ENCODE data around the gene RBMS1. TPM values are rescaled to one million over a fixed set of nuclear protein-coding genes. Genes with fewer than 3 reads are reported as not detected.
A peak's percentile ranks its signal among the peaks of the same experiment; 100 is the strongest.

The RBMS1 gene
- total RNA-seq, 1 experiment from 2014 or later = 91.9 TPM

DNA sequence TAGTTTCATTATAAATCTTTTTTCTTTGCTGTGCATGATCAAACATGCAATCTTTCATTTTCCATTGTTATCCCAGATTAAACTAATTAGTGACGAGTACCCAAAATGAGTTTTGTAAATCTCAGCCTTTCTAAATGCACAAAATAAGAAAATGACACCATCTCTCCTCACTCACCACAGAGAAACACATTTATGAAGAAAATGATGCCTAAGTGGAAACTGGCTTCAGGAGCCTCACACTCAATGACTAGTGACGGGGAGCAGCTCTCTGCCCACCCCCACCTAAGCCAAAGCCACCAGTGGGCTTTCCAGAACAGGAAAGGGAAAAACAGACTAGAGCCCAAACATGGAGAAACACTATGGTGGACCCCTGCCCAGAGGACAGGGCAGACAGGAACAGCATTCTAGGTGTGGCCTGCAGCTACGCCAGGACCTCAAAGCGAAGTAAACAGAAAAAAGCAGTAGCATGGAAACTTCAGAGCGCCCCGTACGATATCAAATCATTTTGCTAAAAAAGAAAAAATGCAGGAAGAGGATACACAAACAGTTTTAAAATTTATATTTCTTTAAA lies 113.5 kb downstream of the RBMS1 start:
- POLR2A ChIA-PET = no interaction called here
- H3K4me1 Mint-ChIP-seq (ENCODE audit: low read depth, unreplicated experiment) = peaks cover 18% of the 10 kb centered on the region

DNA sequence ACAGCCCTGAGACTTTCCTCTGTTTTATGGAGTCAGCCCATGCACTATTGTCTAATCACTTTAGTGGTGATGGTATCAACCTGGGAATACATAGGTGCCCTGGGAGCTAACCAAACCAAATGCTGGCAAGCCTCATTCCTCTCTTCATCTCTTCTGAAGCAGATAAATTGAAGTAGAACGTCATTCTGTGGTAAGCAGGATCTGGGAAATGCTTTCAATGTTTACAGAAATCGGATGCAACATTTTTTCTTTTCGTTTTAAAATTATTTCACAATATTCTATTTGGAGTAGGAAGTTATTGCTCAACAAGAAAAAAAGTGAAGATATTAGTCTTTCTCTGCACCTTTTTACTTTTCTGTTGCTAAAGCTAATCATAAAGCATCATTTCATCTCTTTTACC lies 114.2 kb downstream of the RBMS1 start:
- Histone ChIP-seq H3K9me3 (no peaks in the 10 kb centered on the region), H3K27me3 (replicated peaks; ENCODE audit: control insufficient read depth, insufficient read depth, low read length) (no peaks in the 10 kb centered on the region), H3K4me1 (0 out of 2 replicates have a peak, but pooled peaks cover 6% of the 10 kb centered on the region), H3K4me3 (ENCODE audit: low read depth, low read length) (no peak overlapping the region), H3K36me3 (ENCODE audit: control insufficient read depth, insufficient read depth, low read length) (no peaks in the 10 kb centered on the region)
- H3K36me3 Mint-ChIP-seq (ENCODE audit: insufficient read depth, unreplicated experiment) = peaks cover 9% of the 10 kb centered on the region
- ChIA-PET POLR2A (no interaction called here), CTCF (no interaction called here)
- intact Hi-C loops (cut with micrococcal nuclease; ENCODE audit: unreplicated experiment) = no loop called here
- TF ChIP-seq, protein P1, sequence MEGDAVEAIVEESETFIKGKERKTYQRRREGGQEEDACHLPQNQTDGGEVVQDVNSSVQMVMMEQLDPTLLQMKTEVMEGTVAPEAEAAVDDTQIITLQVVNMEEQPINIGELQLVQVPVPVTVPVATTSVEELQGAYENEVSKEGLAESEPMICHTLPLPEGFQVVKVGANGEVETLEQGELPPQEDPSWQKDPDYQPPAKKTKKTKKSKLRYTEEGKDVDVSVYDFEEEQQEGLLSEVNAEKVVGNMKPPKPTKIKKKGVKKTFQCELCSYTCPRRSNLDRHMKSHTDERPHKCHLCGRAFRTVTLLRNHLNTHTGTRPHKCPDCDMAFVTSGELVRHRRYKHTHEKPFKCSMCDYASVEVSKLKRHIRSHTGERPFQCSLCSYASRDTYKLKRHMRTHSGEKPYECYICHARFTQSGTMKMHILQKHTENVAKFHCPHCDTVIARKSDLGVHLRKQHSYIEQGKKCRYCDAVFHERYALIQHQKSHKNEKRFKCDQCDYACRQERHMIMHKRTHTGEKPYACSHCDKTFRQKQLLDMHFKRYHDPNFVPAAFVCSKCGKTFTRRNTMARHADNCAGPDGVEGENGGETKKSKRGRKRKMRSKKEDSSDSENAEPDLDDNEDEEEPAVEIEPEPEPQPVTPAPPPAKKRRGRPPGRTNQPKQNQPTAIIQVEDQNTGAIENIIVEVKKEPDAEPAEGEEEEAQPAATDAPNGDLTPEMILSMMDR (IDR thresholded peaks at IDR 0.05; ENCODE audit: insufficient read depth in 1 of 2, low read depth in 1 of 2, low read length in 1 of 2, severe bottlenecking in 1 of 2, unreplicated experiment in 1 of 2) = no peak
- no peak for DNase-seq
- peaks cover 19% of the 10 kb centered on the region for H3K4me1 Mint-ChIP-seq (ENCODE audit: low read depth, unreplicated experiment)
- no peaks in the 10 kb centered on the region for H3K9me3 Mint-ChIP-seq (ENCODE audit: unreplicated experiment)
- no peak overlapping the region for H3K4me3 Mint-ChIP-seq (ENCODE audit: unreplicated experiment)
- H3K27me3 Mint-ChIP-seq (ENCODE audit: insufficient read depth, unreplicated experiment) = no peaks in the 10 kb centered on the region
- no TSS peak for BruUV-seq (replicated peaks)
- no peak overlapping the region for H3K27ac Mint-ChIP-seq (ENCODE audit: unreplicated experiment)

More for the DNA sequence above, 113.5 kb downstream of the RBMS1 start:
- intact Hi-C loops (cut with micrococcal nuclease; ENCODE audit: unreplicated experiment) = no loop called here
- DNase-seq = no peak
- no peak overlapping the region for H3K4me3 ChIP-seq (ENCODE audit: low read depth, low read length)
- no peaks in the 10 kb centered on the region for H3K27me3 Mint-ChIP-seq (ENCODE audit: insufficient read depth, unreplicated experiment)
- H3K9me3 Mint-ChIP-seq (ENCODE audit: unreplicated experiment) = no peaks in the 10 kb centered on the region
- BruUV-seq (replicated peaks) = no TSS peak
- H3K9me3 ChIP-seq = no peaks in the 10 kb centered on the region
- CTCF ChIA-PET = no interaction called here
- H3K27me3 ChIP-seq (replicated peaks; ENCODE audit: control insufficient read depth, insufficient read depth, low read length) = no peaks in the 10 kb centered on the region
- peak overlapping the region; percentile 25 for H3K27ac Mint-ChIP-seq (ENCODE audit: unreplicated experiment)
- TF ChIP-seq, protein P1 (IDR thresholded peaks at IDR 0.05; ENCODE audit: insufficient read depth in 1 of 2, low read depth in 1 of 2, low read length in 1 of 2, severe bottlenecking in 1 of 2, unreplicated experiment in 1 of 2) = no peak
- H3K36me3 Mint-ChIP-seq (ENCODE audit: insufficient read depth, unreplicated experiment) = peaks cover 9% of the 10 kb centered on the region
- no peak overlapping the region for H3K4me3 Mint-ChIP-seq (ENCODE audit: unreplicated experiment)
- H3K4me1 ChIP-seq = 0 out of 2 replicates have a peak, but pooled peaks cover 6% of the 10 kb centered on the region
- H3K36me3 ChIP-seq (ENCODE audit: control insufficient read depth, insufficient read depth, low read length) = no peaks in the 10 kb centered on the region

DNA sequence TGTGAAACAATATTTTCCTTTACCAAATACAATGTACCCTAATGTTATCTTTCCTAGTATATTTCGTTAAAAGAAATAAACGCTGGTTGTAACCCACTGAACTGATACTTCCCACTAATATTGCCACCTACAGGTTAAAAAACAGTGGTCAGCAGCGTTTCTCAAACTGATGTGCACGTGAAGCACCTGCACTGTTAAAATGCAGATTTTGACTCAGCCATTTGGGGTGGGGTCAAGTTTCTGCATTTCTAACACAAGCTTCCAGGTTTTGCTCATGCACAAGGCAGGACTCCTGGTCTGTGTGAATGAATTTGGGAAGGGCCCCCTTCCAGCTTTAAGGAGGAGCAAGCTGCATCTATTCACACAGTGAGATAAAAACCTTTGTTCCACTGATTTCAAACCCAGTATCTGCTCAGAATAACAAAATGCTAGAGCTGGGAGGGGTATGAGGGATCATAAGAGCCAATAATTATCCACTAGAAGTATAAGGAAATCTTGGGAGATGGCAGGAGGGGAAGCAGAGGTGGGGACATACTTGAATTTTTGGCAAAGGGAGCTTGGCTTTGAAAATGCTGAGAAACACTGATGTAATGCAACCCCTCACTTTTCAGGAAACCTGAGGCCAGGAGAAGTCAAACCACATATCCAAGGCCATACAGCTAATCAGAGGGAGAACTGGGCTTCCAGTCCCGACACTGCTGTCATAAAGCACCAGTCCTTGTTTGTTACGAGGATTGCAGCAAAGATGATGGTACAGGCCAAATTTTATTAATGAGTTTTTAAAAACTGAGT lies 116.2 kb downstream of the RBMS1 start:
- Mint-ChIP-seq H3K27ac (ENCODE audit: unreplicated experiment) (peak overlapping the region; percentile 53), H3K4me1 (ENCODE audit: low read depth, unreplicated experiment) (peaks cover 32% of the 10 kb centered on the region), H3K36me3 (ENCODE audit: insufficient read depth, unreplicated experiment) (peaks cover 19% of the 10 kb centered on the region), H3K9me3 (ENCODE audit: unreplicated experiment) (no peaks in the 10 kb centered on the region), H3K4me3 (ENCODE audit: unreplicated experiment) (no peak overlapping the region), H3K27me3 (ENCODE audit: insufficient read depth, unreplicated experiment) (no peaks in the 10 kb centered on the region)
- CTCF ChIA-PET = interaction anchor here (1.4 kb wide), 1 partner anchor 53 kb away, joined by 7 read pairs; no protein-coding TSS in a partner anchor
- Histone ChIP-seq H3K4me1 (0 out of 2 replicates have a peak, but pooled peaks cover 6% of the 10 kb centered on the region), H3K4me3 (ENCODE audit: low read depth, low read length) (no peak overlapping the region), H3K36me3 (ENCODE audit: control insufficient read depth, insufficient read depth, low read length) (no peaks in the 10 kb centered on the region; the same call in 1 of the 2 replicates), H3K27me3 (replicated peaks; ENCODE audit: control insufficient read depth, insufficient read depth, low read length) (no peaks in the 10 kb centered on the region), H3K9me3 (no peaks in the 10 kb centered on the region)
- POLR2A ChIA-PET = interaction anchor here (0.6 kb wide), 1 partner anchor 31 kb away, joined by 4 read pairs; no protein-coding TSS in a partner anchor
- intact Hi-C loops (cut with micrococcal nuclease; ENCODE audit: unreplicated experiment) = no loop called here
- TF ChIP-seq, protein P1 (IDR thresholded peaks at IDR 0.05; ENCODE audit: insufficient read depth in 1 of 2, low read depth in 1 of 2, low read length in 1 of 2, severe bottlenecking in 1 of 2, unreplicated experiment in 1 of 2) = peak; percentile 19 to 25
- DNase-seq = no peak
- no TSS peak for BruUV-seq (replicated peaks)
